ENCODE data around the gene VDR.

Gene VDR

DNA sequence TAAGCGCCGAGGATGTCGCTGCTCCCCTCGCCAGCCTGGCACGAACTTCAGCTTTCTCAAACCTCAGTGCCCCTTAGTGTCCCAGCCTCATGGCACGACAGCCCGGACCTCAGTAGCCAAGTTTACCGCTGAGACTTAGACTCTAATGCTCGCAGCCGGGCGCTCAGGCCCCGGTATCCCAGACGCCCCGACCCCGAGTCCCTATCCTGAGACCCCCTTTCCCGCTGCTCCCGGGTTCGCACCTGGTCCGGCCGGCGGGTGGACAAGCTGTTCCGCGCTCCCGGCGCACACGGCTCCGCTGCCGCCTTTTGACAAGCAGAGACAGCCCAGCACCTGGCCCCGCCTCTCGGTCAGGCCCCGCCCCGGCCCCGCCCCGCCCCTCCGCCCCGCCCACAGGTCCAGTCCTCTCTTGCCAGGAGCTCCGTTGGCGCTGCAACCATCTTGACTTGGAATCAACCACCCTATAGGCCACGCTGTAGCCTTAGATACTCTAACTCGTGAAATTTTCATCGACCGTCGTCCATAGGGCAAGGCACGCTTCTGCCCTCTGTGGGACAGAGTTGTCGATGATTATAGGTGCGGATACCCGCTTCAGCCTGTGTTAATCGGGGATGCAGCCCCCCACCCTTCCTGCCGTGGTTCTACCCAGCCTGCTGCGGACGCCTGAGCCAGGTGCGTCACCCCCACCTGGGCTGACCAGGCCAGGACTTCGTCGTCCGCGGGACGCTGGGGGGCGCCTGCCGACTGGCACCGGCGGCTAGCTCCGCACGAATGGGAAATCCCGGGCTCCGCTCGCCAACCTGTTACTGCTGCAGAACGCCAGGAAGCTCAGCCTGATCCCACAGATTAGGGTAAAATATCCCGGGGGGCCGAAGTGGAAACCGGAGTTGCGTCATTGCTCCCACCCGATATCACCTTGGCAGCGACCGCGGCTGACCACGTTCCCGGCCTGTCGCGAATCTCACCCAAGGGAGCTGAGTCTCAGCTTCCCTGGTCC, at the start of gene VDR:
Gene VDR, minus strand, starts transcription at position 282 of the 997 bp plus-strand sequence. CDS start 25,881 bp downstream, outside the sequence.
- peak; percentile 29 to 34 for DNase-seq (ENCODE audit: low read depth in 2 of 2, low spot score in 1 of 2)

DNA sequence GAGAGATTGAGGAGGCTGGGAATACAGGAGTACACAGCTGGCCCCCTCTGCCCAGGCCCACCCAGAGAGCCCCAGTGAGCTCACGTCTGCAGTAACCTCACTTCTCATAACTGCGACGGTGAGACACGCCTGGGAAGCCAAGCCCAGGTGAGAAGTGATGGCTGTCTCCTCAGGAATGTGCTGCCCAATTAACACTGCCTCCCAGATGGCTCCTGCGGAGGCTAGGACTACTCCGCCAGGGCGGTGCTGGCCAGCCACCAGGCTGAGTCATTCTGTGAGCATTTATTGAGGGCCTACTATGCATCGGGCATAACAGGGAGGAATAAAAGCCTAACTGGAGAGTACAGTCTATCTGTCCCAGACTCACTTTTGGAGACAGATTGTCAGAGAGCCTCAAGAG, 49.3 kb upstream of the VDR start:
- DNase-seq (ENCODE audit: low read depth in 2 of 2, low spot score in 1 of 2) = no peak

- DNase-seq (ENCODE audit: low read depth in 2 of 2, low spot score in 1 of 2) = no peak
These were observed 46.2 kb upstream of the VDR start for GRCh38 chr12:47950856-47951468.

GRCh38 chr12:47949441-47950341, 44.9 kb upstream of the VDR start:
- DNase-seq (ENCODE audit: low read depth in 2 of 2, low spot score in 1 of 2) = no peak

DNA sequence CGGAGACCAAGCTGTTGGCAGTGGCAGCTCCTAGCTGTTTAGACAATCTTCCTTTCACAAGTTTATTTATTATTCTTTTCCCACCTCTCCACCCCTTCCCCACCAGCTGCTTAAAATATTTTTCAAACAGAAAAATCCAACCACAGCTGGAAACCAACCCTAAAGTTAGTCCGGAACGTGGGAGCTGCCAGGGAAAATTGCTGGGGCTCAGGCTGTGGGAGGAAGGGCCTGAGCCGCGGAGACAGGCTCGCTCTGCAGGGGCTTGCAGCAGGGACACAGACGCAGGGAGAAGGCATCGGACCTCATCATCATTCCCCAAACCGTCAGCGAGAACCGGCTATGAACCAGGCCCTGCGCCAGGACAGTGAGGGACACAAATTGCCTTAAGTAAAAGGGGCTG, 42.5 kb upstream of the VDR start:
- no peak for DNase-seq (ENCODE audit: low read depth in 2 of 2, low spot score in 1 of 2)

- DNase-seq (ENCODE audit: low read depth in 2 of 2, low spot score in 1 of 2) = no peak
These were observed 41.9 kb upstream of the VDR start for GRCh38 chr12:47946413-47947323.

DNA sequence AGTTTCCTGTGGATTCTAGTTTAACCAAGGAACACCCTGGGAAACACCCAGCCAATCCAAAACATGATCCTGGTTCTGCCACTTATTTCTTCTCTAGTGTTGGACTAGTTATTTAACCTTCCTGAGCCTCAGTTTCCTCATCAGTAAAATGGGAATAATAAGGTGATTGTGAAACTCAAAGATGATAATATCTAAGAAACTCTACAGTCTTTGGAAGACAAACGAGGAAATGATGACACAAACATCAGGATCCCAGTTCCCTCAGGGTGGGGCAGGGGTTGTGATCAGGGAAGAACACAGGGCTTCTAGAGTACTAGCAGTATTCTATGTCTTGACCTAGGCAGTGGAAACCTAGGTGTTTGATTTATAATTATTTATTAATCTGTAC, 40.5 kb upstream of the VDR start:
- DNase-seq (ENCODE audit: low read depth in 2 of 2, low spot score in 1 of 2) = no peak

DNA sequence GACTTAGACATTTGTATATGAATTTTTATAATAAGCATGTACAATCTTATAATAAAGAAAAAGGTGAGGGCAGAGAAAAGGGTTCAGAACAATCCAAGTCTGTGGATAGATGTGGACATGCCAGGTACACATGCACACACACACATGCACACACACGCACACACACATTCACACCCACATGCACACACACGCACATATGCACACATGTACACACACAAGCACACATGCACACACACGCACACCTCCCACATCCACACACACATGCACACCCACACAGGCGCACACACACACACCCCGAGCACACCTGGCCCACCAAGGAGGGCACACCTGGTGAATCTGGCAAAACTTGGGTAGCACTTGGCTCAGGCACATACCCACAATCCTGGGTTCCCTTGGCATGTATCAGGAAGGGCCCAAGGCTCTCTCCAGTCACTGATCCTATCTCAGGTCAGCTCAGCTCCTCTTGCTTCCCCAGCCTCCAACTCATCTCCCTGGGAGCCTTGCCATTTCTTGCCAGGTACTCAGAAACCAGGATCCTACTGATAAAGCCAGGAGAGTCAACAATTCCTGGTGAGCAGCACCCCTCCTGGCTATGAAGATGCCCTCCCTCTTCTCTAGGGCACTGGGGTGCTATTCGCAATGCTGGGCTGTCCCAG, 40.0 kb upstream of the VDR start:
- no peak for DNase-seq (ENCODE audit: low read depth in 2 of 2, low spot score in 1 of 2)

DNA sequence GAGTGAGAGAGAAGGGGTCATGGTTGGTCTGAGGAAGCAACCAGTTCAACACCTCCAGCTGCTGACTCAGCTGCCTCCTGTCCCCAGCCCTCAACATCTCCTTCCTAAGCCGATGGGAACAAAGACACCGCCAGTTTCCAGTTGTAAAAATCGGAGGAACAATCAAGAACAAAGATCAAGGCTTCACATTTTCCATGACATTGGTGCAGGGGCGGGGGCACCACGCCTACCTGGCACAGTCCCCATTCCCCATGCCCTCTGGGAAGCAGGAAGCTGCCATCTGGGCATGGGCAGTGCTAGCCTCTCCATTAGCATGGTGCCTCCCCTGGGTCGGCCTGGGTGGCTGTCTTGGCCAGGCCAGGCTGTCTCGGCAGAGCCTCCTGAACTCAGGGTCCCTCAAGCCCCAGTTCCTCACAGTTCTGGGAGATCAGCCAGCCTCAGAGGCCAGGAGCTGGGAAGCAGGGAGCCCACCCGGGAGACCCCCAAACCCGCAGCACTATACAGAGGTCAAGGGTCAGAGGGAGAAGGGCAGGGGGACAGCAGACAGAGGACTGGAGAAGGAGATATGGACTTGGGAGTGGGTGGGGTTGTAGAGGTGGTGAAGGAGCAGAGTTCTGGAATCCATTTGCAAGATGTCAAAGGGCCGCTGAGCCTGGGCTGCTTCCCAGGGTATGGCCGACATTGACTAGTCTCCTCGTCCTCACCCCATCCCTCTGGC, 39.0 kb upstream of the VDR start:
- no peak for DNase-seq (ENCODE audit: low read depth in 2 of 2, low spot score in 1 of 2)

GRCh38 chr12:47942614-47943225, 37.9 kb upstream of the VDR start:
- no peak for DNase-seq (ENCODE audit: low read depth in 2 of 2, low spot score in 1 of 2)

- DNase-seq (ENCODE audit: low read depth in 2 of 2, low spot score in 1 of 2) = no peak
These were observed 37.2 kb upstream of the VDR start for GRCh38 chr12:47941871-47942613.

DNA sequence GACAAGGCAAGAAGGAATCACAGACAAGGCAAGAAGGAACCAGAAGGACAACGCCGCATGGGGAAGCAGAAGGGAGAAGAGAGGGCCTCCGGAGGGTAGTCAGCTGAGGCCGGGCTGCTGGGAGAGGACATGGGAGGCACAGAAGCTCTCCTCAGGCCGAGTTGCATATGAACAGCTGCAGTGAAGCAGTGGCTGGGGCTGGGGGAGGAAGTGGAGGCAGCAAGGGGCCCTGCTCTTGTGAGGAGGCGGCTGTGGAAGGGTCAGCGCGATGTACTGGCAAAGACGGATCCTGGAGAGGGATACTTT, 36.6 kb upstream of the VDR start:
- DNase-seq (ENCODE audit: low read depth in 2 of 2, low spot score in 1 of 2) = no peak

DNA sequence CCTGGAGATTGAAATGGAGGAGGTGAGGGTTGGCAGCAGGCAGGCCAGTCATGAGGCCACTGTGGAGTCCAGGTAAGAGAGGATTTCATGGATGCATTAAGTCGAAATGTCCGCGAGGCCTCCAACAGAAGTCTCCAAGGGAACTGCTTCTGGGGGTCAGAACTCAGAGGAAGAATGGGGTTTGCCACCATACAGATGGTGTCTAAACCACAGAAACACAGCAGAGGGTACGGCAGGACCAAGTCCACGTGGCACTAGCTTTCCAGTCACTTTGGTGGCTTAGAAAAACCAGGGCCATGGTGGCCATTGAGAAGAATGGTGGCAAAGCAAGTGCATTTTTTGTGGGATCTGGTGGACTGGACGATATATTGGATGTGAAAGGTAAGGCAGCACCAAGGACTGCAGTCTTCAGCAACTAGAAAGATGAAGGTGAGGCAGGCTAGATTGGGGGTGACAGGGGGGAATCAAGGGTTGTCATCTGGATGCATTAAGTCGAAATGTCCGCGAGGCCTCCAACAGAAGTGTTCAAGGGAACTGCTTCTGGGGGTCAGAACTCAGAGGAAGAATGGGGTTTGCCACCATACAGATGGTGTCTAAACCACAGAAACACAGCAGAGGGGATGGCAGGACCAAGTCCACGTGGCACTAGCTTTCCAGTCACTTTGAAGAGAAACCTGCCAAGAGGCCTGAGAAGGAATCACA, 36.1 kb upstream of the VDR start:
- DNase-seq (ENCODE audit: low read depth in 2 of 2, low spot score in 1 of 2) = no peak

DNA sequence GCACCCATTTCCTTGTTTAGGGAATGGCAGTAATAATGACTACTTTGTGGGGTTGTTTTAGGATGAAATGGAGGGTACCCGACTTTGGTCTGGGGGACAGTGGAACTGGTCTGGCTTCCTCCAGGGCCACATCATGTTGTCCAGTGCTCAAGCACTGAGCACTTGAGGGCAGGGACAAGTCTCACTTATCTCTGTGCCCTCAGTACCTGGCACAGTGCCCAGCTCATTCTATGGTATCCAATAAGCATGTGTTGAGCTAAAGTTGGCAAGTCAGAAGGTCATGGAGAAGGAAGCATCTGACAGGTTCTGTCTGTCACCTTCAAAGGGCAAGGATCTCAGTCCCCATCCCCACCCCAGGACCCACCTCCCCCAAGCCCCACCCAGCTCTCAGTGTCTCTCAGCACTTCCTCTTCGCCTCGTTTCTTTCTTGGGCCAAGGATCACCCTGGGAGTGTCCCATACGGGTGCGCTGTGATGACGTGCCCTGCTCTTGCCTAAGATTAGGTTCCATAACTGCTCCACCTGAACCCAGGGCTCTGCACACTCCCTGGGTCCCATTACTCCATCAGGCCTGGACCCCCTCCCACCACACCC, 34.3 kb upstream of the VDR start:
- DNase-seq (ENCODE audit: low read depth in 2 of 2, low spot score in 1 of 2) = no peak

GRCh38 chr12:47938594-47938993, 33.8 kb upstream of the VDR start:
- no peak for DNase-seq (ENCODE audit: low read depth in 2 of 2, low spot score in 1 of 2)

GRCh38 chr12:47938093-47938492, 33.3 kb upstream of the VDR start:
- DNase-seq (ENCODE audit: low read depth in 2 of 2, low spot score in 1 of 2) = no peak

GRCh38 chr12:47935184-47935583, 30.4 kb upstream of the VDR start:
- DNase-seq (ENCODE audit: low read depth in 2 of 2, low spot score in 1 of 2) = no peak
